ENCODE results near the gene BANP. TPM values are rescaled to one million over a fixed set of nuclear protein-coding genes. Genes with fewer than 3 reads are reported as not detected.
"Not testable (repeated sequence)": the region's sequence is repeated elsewhere in the genome, so short reads cannot be mapped to it uniquely, and the experiment has no call there.

Gene BANP
- total RNA-seq, 1 experiment from 2014 or later, result 37.2 TPM

DNA sequence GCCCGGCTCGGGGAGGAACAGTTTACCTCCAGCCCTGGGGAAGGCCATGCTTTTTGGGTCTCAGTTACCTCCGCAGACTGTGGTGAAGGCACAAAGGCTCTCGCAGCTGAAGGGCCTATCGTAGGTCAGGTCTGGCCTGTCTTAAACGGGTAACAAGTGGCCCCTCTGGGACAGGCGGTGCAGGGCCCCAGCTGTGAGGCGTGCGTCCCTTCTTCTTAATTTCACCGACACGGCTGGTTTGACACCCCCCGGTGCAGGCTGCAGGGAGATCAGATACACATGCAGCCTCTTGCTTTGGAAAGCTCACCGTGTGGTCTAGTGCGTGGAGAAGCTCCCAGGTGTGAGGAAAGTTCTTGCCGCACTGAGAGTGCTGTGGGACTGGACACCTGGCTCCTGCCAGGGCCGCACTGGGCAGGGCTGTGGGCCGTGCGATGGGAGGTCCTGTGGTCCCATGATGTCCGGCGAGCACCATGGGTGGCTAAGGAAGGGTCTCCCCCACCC is 162.4 kb downstream of the BANP start:
- Histone ChIP-seq H3K9me3 (ENCODE audit: control insufficient read depth in 1 of 2, insufficient read depth in 1 of 2, low read depth in 1 of 2, low read length in 2 of 2) (no peaks in the 10 kb centered on the region), H3K27me3 (ENCODE audit: insufficient read depth, low read length) (no peaks in the 10 kb centered on the region), H3K9me2 (ENCODE audit: insufficient read depth) (no peaks in the 10 kb centered on the region), H4K20me1 (ENCODE audit: insufficient read depth) (no peaks in the 10 kb centered on the region), H3K4me1 (ENCODE audit: control insufficient read depth in 1 of 2, insufficient read depth in 2 of 2, low read length in 2 of 2) (peaks cover 0 to 4% of the 10 kb centered on the region in 2 experiments; a peak in 2 of 4 replicates), H3K4me2 (ENCODE audit: low read length) (no peak overlapping the region), H3K4me3 (replicated peaks in 1 of 2; ENCODE audit: low read depth in 1 of 2, low read length in 2 of 2) (no peak overlapping the region), H2AFZ (ENCODE audit: low read depth, low read length, poor library complexity, severe bottlenecking) (no peak overlapping the region), H3K79me2 (ENCODE audit: insufficient read depth, low read length) (no peaks in the 10 kb centered on the region), H3K9ac (ENCODE audit: low read length) (no peak overlapping the region), H3K36me3 (ENCODE audit: control insufficient read depth in 1 of 2, insufficient read depth in 2 of 2, low read length in 2 of 2) (no peaks in the 10 kb centered on the region), H3K27ac (ENCODE audit: low read depth, low read length) (no peak overlapping the region)
- no TSS peak for BruUV-seq (replicated peaks)
- ChIA-PET CTCF (no interaction called here), RAD21 (ENCODE audit: low non-redundant PET in 1 of 2, low total read pairs in 2 of 2, uncharacterized antibody in 2 of 2, unreplicated experiment in 2 of 2) (no interaction called here), POLR2A (no interaction called here)
- ATAC-seq (no peak), DNase-seq (ENCODE audit: low read depth, low spot score) (no peak)
- TF ChIP-seq CEBPB (IDR thresholded peaks at IDR 0.05; ENCODE audit: low read depth), result no peak
- intact Hi-C loops (cut with micrococcal nuclease), result no loop called here

DNA sequence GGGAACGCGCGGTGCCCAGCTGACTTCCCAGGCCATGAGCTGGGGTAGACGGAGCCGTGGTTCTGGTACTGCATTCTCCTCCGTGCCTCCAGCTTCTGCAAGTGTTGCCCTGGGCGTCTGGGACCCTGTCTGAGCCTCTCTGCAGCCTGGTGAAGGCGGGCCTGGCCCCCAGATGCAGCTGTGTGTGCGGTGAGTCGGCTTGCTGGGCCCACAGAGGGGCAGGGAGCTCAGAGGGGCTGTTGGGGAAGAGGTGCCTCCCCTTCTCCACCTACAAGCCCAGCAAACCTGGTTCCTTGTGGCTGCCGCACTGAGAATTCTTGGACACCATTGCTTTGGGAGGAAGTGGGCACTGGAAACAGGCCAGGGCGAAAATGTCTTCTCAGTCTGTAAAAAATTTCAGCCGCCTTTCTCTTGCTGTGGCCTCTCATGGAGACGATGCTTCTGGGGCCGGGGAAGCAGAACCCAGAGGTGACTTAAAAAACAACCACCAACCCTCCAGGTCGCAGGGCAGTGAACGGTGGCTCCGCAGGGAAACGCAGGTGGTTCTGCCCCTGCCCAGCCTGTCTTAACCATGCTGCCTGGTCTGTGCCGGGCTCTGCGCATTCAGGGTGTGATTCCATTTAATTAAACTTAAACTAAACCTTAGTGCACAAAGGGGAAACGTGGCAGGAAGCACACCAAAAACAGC is 163.5 kb downstream of the BANP start:
- H3K4me2 ChIP-seq (ENCODE audit: low read length); H3K9me3 ChIP-seq (ENCODE audit: control insufficient read depth in 1 of 2, insufficient read depth in 1 of 2, low read depth in 1 of 2, low read length in 2 of 2); H2AFZ ChIP-seq (ENCODE audit: low read depth, low read length, poor library complexity, severe bottlenecking); BruUV-seq (replicated peaks); ATAC-seq; H3K36me3 ChIP-seq (ENCODE audit: control insufficient read depth in 1 of 2, insufficient read depth in 2 of 2, low read length in 2 of 2); H3K79me2 ChIP-seq (ENCODE audit: insufficient read depth, low read length); H3K27ac ChIP-seq (ENCODE audit: low read depth, low read length); H4K20me1 ChIP-seq (ENCODE audit: insufficient read depth); RAD21 ChIA-PET (ENCODE audit: low non-redundant PET in 1 of 2, low total read pairs in 2 of 2, uncharacterized antibody in 2 of 2, unreplicated experiment in 2 of 2); intact Hi-C loops (cut with micrococcal nuclease); H3K9me2 ChIP-seq (ENCODE audit: insufficient read depth); H3K4me3 ChIP-seq (replicated peaks in 1 of 2; ENCODE audit: low read depth in 1 of 2, low read length in 2 of 2); H3K27me3 ChIP-seq (ENCODE audit: insufficient read depth, low read length); CTCF ChIA-PET; H3K9ac ChIP-seq (ENCODE audit: low read length); DNase-seq (ENCODE audit: low read depth, low spot score); POLR2A ChIA-PET: not testable (repeated sequence)
- H3K4me1 ChIP-seq (ENCODE audit: control insufficient read depth in 1 of 2, insufficient read depth in 2 of 2, low read length in 2 of 2), result peaks cover 0 to 11% of the 10 kb centered on the region in 2 experiments; a peak in 2 of 4 replicates

DNA sequence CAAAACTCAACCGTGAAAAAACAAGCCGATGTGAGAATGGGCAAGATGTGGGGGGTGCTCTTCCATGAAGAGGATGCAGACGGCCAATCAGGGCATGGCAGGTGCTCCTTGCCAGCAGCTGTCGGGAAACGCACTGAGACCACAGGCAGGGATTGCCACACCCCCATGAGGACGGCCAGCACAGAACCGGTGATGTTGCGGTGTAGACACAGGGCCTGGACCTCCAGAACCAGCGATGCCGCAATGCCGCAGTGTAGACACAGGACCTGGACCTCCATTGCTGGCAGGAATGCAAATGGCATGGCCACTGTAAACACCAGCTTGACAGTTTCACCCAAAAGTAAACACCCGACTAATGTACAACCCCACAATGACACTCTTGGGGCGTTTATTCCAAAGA is 164.9 kb downstream of the BANP start:
- no peaks in the 10 kb centered on the region for H3K27me3 ChIP-seq (ENCODE audit: insufficient read depth, low read length)
- no peaks in the 10 kb centered on the region for H4K20me1 ChIP-seq (ENCODE audit: insufficient read depth)
- no peak for DNase-seq (ENCODE audit: low read depth, low spot score)
- H3K9me3 ChIP-seq (ENCODE audit: control insufficient read depth in 1 of 2, insufficient read depth in 1 of 2, low read depth in 1 of 2, low read length in 2 of 2), result no peaks in the 10 kb centered on the region
- H2AFZ ChIP-seq (ENCODE audit: low read depth, low read length, poor library complexity, severe bottlenecking), result no peak overlapping the region
- H3K4me2 ChIP-seq (ENCODE audit: low read length), result no peak overlapping the region
- H3K79me2 ChIP-seq (ENCODE audit: insufficient read depth, low read length), result no peaks in the 10 kb centered on the region
- no peak overlapping the region for H3K4me3 ChIP-seq (replicated peaks in 1 of 2; ENCODE audit: low read depth in 1 of 2, low read length in 2 of 2)
- no peaks in the 10 kb centered on the region for H3K9me2 ChIP-seq (ENCODE audit: insufficient read depth)
- ChIA-PET CTCF (no interaction called here), POLR2A (no interaction called here), RAD21 (ENCODE audit: low non-redundant PET in 1 of 2, low total read pairs in 2 of 2, uncharacterized antibody in 2 of 2, unreplicated experiment in 2 of 2) (no interaction called here)
- peaks cover 0 to 11% of the 10 kb centered on the region in 2 experiments; a peak in 2 of 4 replicates for H3K4me1 ChIP-seq (ENCODE audit: control insufficient read depth in 1 of 2, insufficient read depth in 2 of 2, low read length in 2 of 2)
- no peak for ATAC-seq
- no TSS peak for BruUV-seq (replicated peaks)
- H3K36me3 ChIP-seq (ENCODE audit: control insufficient read depth in 1 of 2, insufficient read depth in 2 of 2, low read length in 2 of 2), result no peaks in the 10 kb centered on the region
- no peak overlapping the region for H3K27ac ChIP-seq (ENCODE audit: low read depth, low read length)
- intact Hi-C loops (cut with micrococcal nuclease), result no loop called here
- no peak for TF ChIP-seq TCF7L2 (IDR thresholded peaks at IDR 0.05; ENCODE audit: borderline replicate concordance, extremely low read depth, insufficient read depth, insufficient read length)
- TF ChIP-seq, protein P1, sequence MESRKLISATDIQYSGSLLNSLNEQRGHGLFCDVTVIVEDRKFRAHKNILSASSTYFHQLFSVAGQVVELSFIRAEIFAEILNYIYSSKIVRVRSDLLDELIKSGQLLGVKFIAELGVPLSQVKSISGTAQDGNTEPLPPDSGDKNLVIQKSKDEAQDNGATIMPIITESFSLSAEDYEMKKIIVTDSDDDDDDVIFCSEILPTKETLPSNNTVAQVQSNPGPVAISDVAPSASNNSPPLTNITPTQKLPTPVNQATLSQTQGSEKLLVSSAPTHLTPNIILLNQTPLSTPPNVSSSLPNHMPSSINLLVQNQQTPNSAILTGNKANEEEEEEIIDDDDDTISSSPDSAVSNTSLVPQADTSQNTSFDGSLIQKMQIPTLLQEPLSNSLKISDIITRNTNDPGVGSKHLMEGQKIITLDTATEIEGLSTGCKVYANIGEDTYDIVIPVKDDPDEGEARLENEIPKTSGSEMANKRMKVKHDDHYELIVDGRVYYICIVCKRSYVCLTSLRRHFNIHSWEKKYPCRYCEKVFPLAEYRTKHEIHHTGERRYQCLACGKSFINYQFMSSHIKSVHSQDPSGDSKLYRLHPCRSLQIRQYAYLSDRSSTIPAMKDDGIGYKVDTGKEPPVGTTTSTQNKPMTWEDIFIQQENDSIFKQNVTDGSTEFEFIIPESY (IDR thresholded peaks at IDR 0.05; ENCODE audit: extremely low read depth, insufficient replicate concordance, low read length), result no peak
- no peak for TF ChIP-seq JUND (IDR thresholded peaks at IDR 0.05)
- no peak for TF ChIP-seq ZFX (IDR thresholded peaks at IDR 0.05)
- no peak for TF ChIP-seq YY1 (IDR thresholded peaks at IDR 0.05; ENCODE audit: extremely low read depth, insufficient replicate concordance, low read depth, low read length)
- no peak for TF ChIP-seq EZH2 (IDR thresholded peaks at IDR 0.05)
- no peak for TF ChIP-seq CEBPB (IDR thresholded peaks at IDR 0.05; ENCODE audit: low read depth)
- TF ChIP-seq RAD21 (IDR thresholded peaks at IDR 0.05; ENCODE audit: low read depth), result no peak
- no peak overlapping the region for H3K9ac ChIP-seq (ENCODE audit: low read length)

Data from HCT116 (cell line).